ENCODE data around the gene FIZ1. TPM values are rescaled to one million over a fixed set of nuclear protein-coding genes. Genes with fewer than 3 reads are reported as not detected.

Gene FIZ1
- total and polyA plus RNA-seq, 4 donors = 1.1 to 4.3 (median 2.3) TPM

GRCh38 chr19:55621205-55621672, 21.9 kb upstream of the FIZ1 start (continued):
- TF ChIP-seq REST (IDR thresholded peaks at IDR 0.05) (no peak), ATF3 (IDR thresholded peaks at IDR 0.05) (no peak), MAX (IDR thresholded peaks at IDR 0.05) (no peak), HNF4A (conservative IDR thresholded peaks at IDR 0.05) (no peak), RXRA (IDR thresholded peaks at IDR 0.05) (no peak), JUND (IDR thresholded peaks at IDR 0.05) (no peak), FOXA1 (IDR thresholded peaks at IDR 0.05) (no peak), RAD21 (IDR thresholded peaks at IDR 0.05) (no peak)

- Histone ChIP-seq H3K4me3 (ENCODE audit: low read depth in 1 of 3, low read length in 3 of 3) (no peak overlapping the region), H3K27me3 (ENCODE audit: control insufficient read depth in 4 of 4, insufficient read depth in 4 of 4, low read length in 3 of 4) (no peaks in the 10 kb centered on the region), H3K9ac (ENCODE audit: low read depth in 1 of 2, low read length in 2 of 2) (no peak overlapping the region), H3K27ac (ENCODE audit: low read depth in 1 of 2, low read length in 2 of 2) (no peak overlapping the region), H3K36me3 (ENCODE audit: control insufficient read depth in 4 of 4, insufficient read depth in 3 of 4, low read depth in 1 of 4, low read length in 3 of 4) (peaks cover 0 to 14% (median 11%) of the 10 kb centered on the region in 4 donors), H3K4me1 (ENCODE audit: control insufficient read depth in 4 of 4, insufficient read depth in 4 of 4, low read length in 3 of 4) (peaks cover 0 to 12% (median 7%) of the 10 kb centered on the region in 4 donors), H3K9me3 (ENCODE audit: control insufficient read depth in 4 of 4, low read length in 3 of 4) (no peaks in the 10 kb centered on the region)
- no peak for DNase-seq (ENCODE audit: low spot score)
- no peak for TF ChIP-seq HNF4G (IDR thresholded peaks at IDR 0.05)
- TF ChIP-seq ATF3 (IDR thresholded peaks at IDR 0.05) = no peak
- no peak for TF ChIP-seq EGR1 (IDR thresholded peaks at IDR 0.05; ENCODE audit: low read depth in 2 of 2)
- no peak for TF ChIP-seq FOXA2 (IDR thresholded peaks at IDR 0.05)
- no peak for TF ChIP-seq NR2F2 (IDR thresholded peaks at IDR 0.05)
- no peak for TF ChIP-seq GABPA (IDR thresholded peaks at IDR 0.05 in 1 of 2, conservative IDR thresholded peaks at IDR 0.05 in 1 of 2)
- no peak for TF ChIP-seq RXRA (IDR thresholded peaks at IDR 0.05)
- TF ChIP-seq CTCF (IDR thresholded peaks at IDR 0.05; ENCODE audit: low read depth, low read length, missing input control) = no peak
- no peak for TF ChIP-seq REST (IDR thresholded peaks at IDR 0.05)
- no peak for TF ChIP-seq HNF4A (conservative IDR thresholded peaks at IDR 0.05)
- TF ChIP-seq SP1 (IDR thresholded peaks at IDR 0.05) = no peak
- TF ChIP-seq JUND (IDR thresholded peaks at IDR 0.05) = no peak
- TF ChIP-seq YY1 (IDR thresholded peaks at IDR 0.05) = no peak
- no peak for TF ChIP-seq ZBTB33 (IDR thresholded peaks at IDR 0.05)
- TF ChIP-seq FOXA1 (IDR thresholded peaks at IDR 0.05) = no peak
- no peak for TF ChIP-seq MAX (IDR thresholded peaks at IDR 0.05)
- TF ChIP-seq RAD21 (IDR thresholded peaks at IDR 0.05) = no peak
- TF ChIP-seq TAF1 (conservative IDR thresholded peaks at IDR 0.05) = no peak
- whole genome bisulfite sequencing = 92% methylated on average over 12 of the region's 12 CpGs
Observed at GRCh38 chr19:55620410-55621204, 21.3 kb upstream of the FIZ1 start.

Measured in liver (tissue), 9 donors.